Mesendoderm (in vitro differentiated cells): ENCODE results near the gene CST11.

Source experiments
- DNase-seq: peaks from one replicate; pipeline ENCODE4 v3.0.0; 2013
- H2AK5ac ChIP-seq: 2 replicates; pipeline ENCODE4 v1.6.1; 2013; ENCODE audit warnings: low read length, inconsistent platforms
- H2BK120ac ChIP-seq: 2 replicates; pipeline ENCODE4 v1.6.1; 2013; ENCODE audit warnings: low read depth, mild to moderate bottlenecking, low read length, moderate library complexity, mixed read lengths
- H2BK15ac ChIP-seq: replicated peaks from 2 replicates; pipeline ENCODE4 v1.6.1; 2013; ENCODE audit warnings: low read depth, mild to moderate bottlenecking, moderate library complexity
- H2BK5ac ChIP-seq: 2 replicates; pipeline ENCODE4 v1.6.1; 2013; ENCODE audit warnings: low read length, inconsistent platforms
- H3K18ac ChIP-seq: 2 replicates; pipeline ENCODE4 v1.6.1; 2013; ENCODE audit warnings: mild to moderate bottlenecking, low read length, mixed read lengths
- H3K23ac ChIP-seq: one replicate; pipeline ENCODE4 v1.6.1; 2013; ENCODE audit warnings: low read length
- H3K27ac ChIP-seq: 2 replicates; pipeline ENCODE4 v1.5.1; 2013; ENCODE audit warnings: low read depth, mild to moderate bottlenecking, inconsistent platforms, low read length, moderate library complexity
- H3K27me3 ChIP-seq: 2 replicates; pipeline ENCODE4 v1.6.1; 2013; ENCODE audit warnings: low read length, control low read depth, mild to moderate bottlenecking, inconsistent platforms; ENCODE audit not compliant: insufficient read depth, poor library complexity
- H3K36me3 ChIP-seq: 2 replicates; pipeline ENCODE4 v1.6.1; 2013; ENCODE audit warnings: low read length, inconsistent platforms; ENCODE audit not compliant: control insufficient read depth, insufficient read depth
- H3K4ac ChIP-seq: one replicate; pipeline ENCODE4 v1.6.1; 2013; ENCODE audit warnings: low read depth, mild to moderate bottlenecking, low read length, moderate library complexity
- H3K4me1 ChIP-seq: 2 replicates; pipeline ENCODE4 v1.6.1; 2013; ENCODE audit warnings: low read depth, low read length, inconsistent platforms; ENCODE audit not compliant: control insufficient read depth
- H3K4me2 ChIP-seq: 2 replicates; pipeline ENCODE4 v1.6.1; 2013; ENCODE audit warnings: low read length
- H3K4me3 ChIP-seq: 2 replicates; pipeline ENCODE4 v1.5.1; 2013; ENCODE audit warnings: mild to moderate bottlenecking, low read length
- H3K56ac ChIP-seq: one replicate; pipeline ENCODE4 v1.6.1; 2013; ENCODE audit warnings: low read length
- H3K79me1 ChIP-seq: 2 replicates; pipeline ENCODE4 v1.6.1; 2013; ENCODE audit warnings: low read length, inconsistent platforms
- H3K79me2 ChIP-seq: 2 replicates; pipeline ENCODE4 v1.6.1; 2013; ENCODE audit warnings: mild to moderate bottlenecking, low read length; ENCODE audit not compliant: control insufficient read depth, insufficient read depth
- H3K9ac ChIP-seq: 2 replicates; pipeline ENCODE4 v1.6.1; 2013; ENCODE audit warnings: low read length, inconsistent platforms
- H4K5ac ChIP-seq: one replicate; pipeline ENCODE4 v1.6.1; 2013; ENCODE audit warnings: low read length
- H4K8ac ChIP-seq: one replicate; pipeline ENCODE4 v1.6.1; 2013; ENCODE audit warnings: low read depth, mild to moderate bottlenecking, control low read depth, low read length, moderate library complexity
- WGBS: extraction: QIAGEN DNeasy Blood & Tissue Kit; methylation state at CpG from one replicate; pipeline ENCODE4 v1.1.7; 2013; ENCODE audit warnings: low lambda C conversion rate, missing lambda C conversion rate; ENCODE audit not compliant: insufficient coverage; ENCODE audit errors: extremely low coverage; 5-methylcytosine and 5-hydroxymethylcytosine counted together

CST11 gene

GRCh38 chr20:23488996-23489395 is 36.3 kb upstream of the CST11 start:
- H2BK15ac ChIP-seq = no peak overlapping the region
- no peak overlapping the region for H3K9ac ChIP-seq
- WGBS = no CpG with 5 or more reads among the region's 3 CpGs
- no peak overlapping the region for H3K4me2 ChIP-seq
- H3K79me1 ChIP-seq = no peaks in the 10 kb centered on the region
- H2BK5ac ChIP-seq = no peak overlapping the region
- H3K27ac ChIP-seq = no peak overlapping the region
- no peaks in the 10 kb centered on the region for H3K79me2 ChIP-seq
- no peaks in the 10 kb centered on the region for H3K27me3 ChIP-seq
- H3K36me3 ChIP-seq = no peaks in the 10 kb centered on the region
- H4K5ac ChIP-seq = no peak overlapping the region
- no peak for DNase-seq
- H3K4ac ChIP-seq = no peak overlapping the region
- no peak overlapping the region for H2AK5ac ChIP-seq
- H3K23ac ChIP-seq = no peak overlapping the region
- no peak overlapping the region for H4K8ac ChIP-seq
- no peak overlapping the region for H2BK120ac ChIP-seq
- no peak overlapping the region for H3K18ac ChIP-seq
- H3K4me3 ChIP-seq = no peak overlapping the region
- H3K4me1 ChIP-seq = no peaks in the 10 kb centered on the region
- no peak overlapping the region for H3K56ac ChIP-seq

DNA sequence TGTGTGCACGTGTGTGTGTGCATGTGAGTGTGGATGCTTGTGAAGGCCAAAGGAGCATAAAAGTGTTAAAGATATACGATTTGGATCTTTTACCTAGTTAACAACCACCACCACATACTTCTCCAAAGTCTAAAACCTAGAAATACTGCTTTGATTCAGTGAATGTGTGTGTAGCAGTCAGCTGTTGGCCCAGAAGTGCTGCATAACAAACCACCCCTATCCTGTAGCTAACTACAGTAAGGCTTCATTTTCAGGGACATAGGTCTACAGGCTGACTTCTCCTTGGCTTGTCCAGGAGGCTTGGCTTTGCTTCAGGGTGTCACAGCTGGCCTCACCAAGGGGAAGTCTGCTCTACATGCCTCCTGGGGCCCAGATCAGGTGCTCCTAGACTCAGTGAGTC is 35.8 kb upstream of the CST11 start:
- Histone ChIP-seq H3K36me3 (no peaks in the 10 kb centered on the region), H3K79me1 (no peaks in the 10 kb centered on the region), H3K4ac (no peak overlapping the region), H2AK5ac (no peak overlapping the region), H3K56ac (no peak overlapping the region), H3K18ac (no peak overlapping the region), H2BK5ac (no peak overlapping the region), H3K27me3 (no peaks in the 10 kb centered on the region), H3K4me2 (no peak overlapping the region), H2BK15ac (no peak overlapping the region), H3K23ac (no peak overlapping the region), H3K9ac (no peak overlapping the region), H3K4me3 (no peak overlapping the region), H4K8ac (no peak overlapping the region), H3K27ac (no peak overlapping the region), H4K5ac (no peak overlapping the region), H3K4me1 (no peaks in the 10 kb centered on the region), H2BK120ac (no peak overlapping the region), H3K79me2 (no peaks in the 10 kb centered on the region)
- no peak for DNase-seq
- no CpG with 5 or more reads among the region's 2 CpGs for WGBS

- Histone ChIP-seq H3K4me2 (no peak overlapping the region), H3K9ac (no peak overlapping the region), H3K23ac (no peak overlapping the region), H2BK5ac (no peak overlapping the region), H2AK5ac (no peak overlapping the region), H4K5ac (no peak overlapping the region), H2BK15ac (no peak overlapping the region), H3K79me2 (no peaks in the 10 kb centered on the region), H3K27ac (no peak overlapping the region), H3K18ac (no peak overlapping the region), H2BK120ac (no peak overlapping the region), H4K8ac (no peak overlapping the region), H3K4me3 (no peak overlapping the region), H3K79me1 (no peaks in the 10 kb centered on the region), H3K36me3 (no peaks in the 10 kb centered on the region), H3K27me3 (no peaks in the 10 kb centered on the region), H3K4me1 (no peaks in the 10 kb centered on the region), H3K4ac (no peak overlapping the region), H3K56ac (no peak overlapping the region)
- no peak for DNase-seq
- WGBS = no CpG with 5 or more reads among the region's 4 CpGs
These were observed 31.4 kb upstream of the CST11 start for GRCh38 chr20:23484081-23484480.

DNA sequence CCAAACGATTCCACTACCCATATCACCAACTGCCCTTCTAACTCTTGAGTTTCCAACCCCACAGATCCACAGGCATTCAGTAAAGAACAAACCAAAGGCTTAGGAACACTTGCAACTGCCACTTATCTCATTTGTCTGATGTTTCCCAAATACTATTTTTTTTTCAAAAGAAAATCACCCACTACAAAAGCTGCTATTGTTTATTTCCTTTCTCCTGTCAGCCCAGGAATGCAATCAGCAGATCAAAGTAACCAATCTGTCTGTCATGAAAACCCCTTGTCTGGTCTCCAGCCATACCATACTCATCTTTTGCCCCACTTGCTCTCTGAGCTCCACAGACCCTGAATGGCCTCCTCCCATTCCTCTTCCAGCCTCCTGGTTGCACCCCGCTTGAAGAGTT is 29.5 kb upstream of the CST11 start:
- Histone ChIP-seq H3K9ac (no peak overlapping the region), H3K18ac (no peak overlapping the region), H2AK5ac (no peak overlapping the region), H2BK5ac (no peak overlapping the region), H3K4me1 (no peaks in the 10 kb centered on the region), H3K79me1 (no peaks in the 10 kb centered on the region), H3K56ac (no peak overlapping the region), H3K27ac (no peak overlapping the region), H2BK120ac (no peak overlapping the region), H3K4me3 (no peak overlapping the region), H3K79me2 (no peaks in the 10 kb centered on the region), H3K4ac (no peak overlapping the region), H4K5ac (no peak overlapping the region), H3K23ac (no peak overlapping the region), H4K8ac (no peak overlapping the region), H3K36me3 (no peaks in the 10 kb centered on the region), H3K4me2 (no peak overlapping the region), H2BK15ac (no peak overlapping the region), H3K27me3 (no peaks in the 10 kb centered on the region)
- no peak for DNase-seq
- no CpG with 5 or more reads among the region's 2 CpGs for WGBS

DNA sequence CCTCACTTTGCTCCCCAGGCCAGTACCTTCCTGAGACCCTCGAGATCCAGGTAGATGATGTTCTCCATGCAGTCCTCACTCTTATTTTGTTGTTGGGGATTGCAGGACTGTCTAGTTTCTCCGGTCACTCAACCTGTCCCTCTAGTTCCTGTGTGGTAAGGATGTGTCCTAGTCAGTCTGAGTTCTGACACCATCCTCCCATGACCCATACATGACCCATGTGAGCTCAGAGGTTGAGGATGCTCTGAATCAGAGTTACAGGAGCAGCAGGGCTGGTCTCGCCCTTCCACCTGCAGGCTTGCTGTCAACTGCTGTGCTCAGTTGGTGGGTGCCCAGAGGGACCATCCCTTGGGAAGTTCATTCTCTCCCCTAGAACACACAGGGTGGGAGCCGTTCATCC is 26.4 kb upstream of the CST11 start:
- H3K56ac ChIP-seq = no peak overlapping the region
- H2BK15ac ChIP-seq = no peak overlapping the region
- no peak overlapping the region for H3K4me2 ChIP-seq
- H2BK120ac ChIP-seq = no peak overlapping the region
- H4K5ac ChIP-seq = no peak overlapping the region
- H3K79me2 ChIP-seq = no peaks in the 10 kb centered on the region
- no peak overlapping the region for H3K4me3 ChIP-seq
- no peak overlapping the region for H3K9ac ChIP-seq
- no peak overlapping the region for H3K4ac ChIP-seq
- no peaks in the 10 kb centered on the region for H3K4me1 ChIP-seq
- H2BK5ac ChIP-seq = no peak overlapping the region
- H2AK5ac ChIP-seq = no peak overlapping the region
- no peaks in the 10 kb centered on the region for H3K36me3 ChIP-seq
- DNase-seq = no peak
- no peak overlapping the region for H4K8ac ChIP-seq
- no peaks in the 10 kb centered on the region for H3K27me3 ChIP-seq
- no peak overlapping the region for H3K18ac ChIP-seq
- H3K23ac ChIP-seq = no peak overlapping the region
- no CpG with 5 or more reads among the region's 4 CpGs for WGBS
- H3K27ac ChIP-seq = no peak overlapping the region
- H3K79me1 ChIP-seq = no peaks in the 10 kb centered on the region

GRCh38 chr20:23477223-23477622 is 24.5 kb upstream of the CST11 start:
- Histone ChIP-seq H3K27me3 (no peaks in the 10 kb centered on the region), H3K27ac (no peak overlapping the region), H3K4me3 (no peak overlapping the region), H3K4ac (no peak overlapping the region), H3K56ac (no peak overlapping the region), H2BK120ac (no peak overlapping the region), H4K5ac (no peak overlapping the region), H3K4me1 (no peaks in the 10 kb centered on the region), H4K8ac (no peak overlapping the region), H2AK5ac (no peak overlapping the region), H3K23ac (no peak overlapping the region), H3K79me2 (no peaks in the 10 kb centered on the region), H3K9ac (no peak overlapping the region), H2BK5ac (no peak overlapping the region), H3K79me1 (no peaks in the 10 kb centered on the region), H3K36me3 (no peaks in the 10 kb centered on the region), H2BK15ac (no peak overlapping the region), H3K18ac (no peak overlapping the region), H3K4me2 (no peak overlapping the region)
- no CpG with 5 or more reads among the region's 3 CpGs for WGBS
- DNase-seq = no peak
